ENCODE data around the gene TMEM183A. TPM values are rescaled to one million over a fixed set of nuclear protein-coding genes. Genes with fewer than 3 reads are reported as not detected.

TMEM183A gene
- total and polyA plus RNA-seq, 10 of the 15 experiments (the other 5 are each of a cell fraction or from before 2014, with no cell fraction given) = 12.3 to 103 (median 66.3) TPM

GRCh38 chr1:202968895-202969295 lies 38.3 kb upstream of the TMEM183A start (continued):
- TF ChIP-seq CREM (IDR thresholded peaks at IDR 0.05; ENCODE audit: low read depth) (no peak), IKZF1 (conservative IDR thresholded peaks at IDR 0.05) (0 out of 2 replicates have a peak, but pooled peaks have one; percentile 19), SMC3 (IDR thresholded peaks at IDR 0.05; ENCODE audit: borderline replicate concordance, low read length) (peak; percentile 47; the same call in 1 of the 2 replicates), JUNB (IDR thresholded peaks at IDR 0.05) (no peak), LARP7 (IDR thresholded peaks at IDR 0.05) (no peak), ZSCAN29 (IDR thresholded peaks at IDR 0.05) (no peak), SPI1 (IDR thresholded peaks at IDR 0.05; ENCODE audit: borderline replicate concordance, insufficient read depth, low read depth, low read length) (peak; percentile 46; the same call in 1 of the 2 replicates), BMI1 (IDR thresholded peaks at IDR 0.05; ENCODE audit: borderline replicate concordance) (no peak)

GRCh38 chr1:202972046-202972445 lies 35.1 kb upstream of the TMEM183A start:
- Histone ChIP-seq H3K9ac (ENCODE audit: control insufficient read depth, insufficient read depth, low read length) (no peak overlapping the region), H4K20me1 (ENCODE audit: control insufficient read depth, insufficient read depth) (no peaks in the 10 kb centered on the region), H3K27me3 (replicated peaks in 1 of 2; ENCODE audit: control insufficient read depth in 2 of 2, insufficient read depth in 2 of 2, low read length in 1 of 2) (peaks cover 1 to 4% of the 10 kb centered on the region in 2 experiments; a peak in 2 of 4 replicates), H3K79me2 (ENCODE audit: control insufficient read depth, insufficient read depth, low read length) (no peaks in the 10 kb centered on the region), H3K9me3 (replicated peaks; ENCODE audit: control insufficient read depth, insufficient read depth, low read length) (no peaks in the 10 kb centered on the region), H3K36me3 (ENCODE audit: control insufficient read depth in 2 of 2, insufficient read depth in 2 of 2, low read length in 1 of 2) (no peaks in the 10 kb centered on the region), H3K4me1 (ENCODE audit: control insufficient read depth, insufficient read depth, low read length) (peaks cover 16% of the 10 kb centered on the region), H3K4me2 (ENCODE audit: control insufficient read depth, insufficient read depth) (no peak overlapping the region), H2AFZ (ENCODE audit: control insufficient read depth, low read depth, low read length) (no peak overlapping the region), H3K27ac (ENCODE audit: control insufficient read depth, insufficient read depth) (no peak overlapping the region), H3K4me3 (no peak overlapping the region)
- ChIA-PET POLR2A (no interaction called here), SMC1A (ENCODE audit: uncharacterized antibody, unreplicated experiment) (no interaction called here), CTCF (interaction anchor here (2.2 kb wide), 1 partner anchor 28 kb away, joined by 9 read pairs; no protein-coding TSS in a partner anchor), RAD21 (ENCODE audit: unreplicated experiment) (no interaction called here)
- DNase-seq (ENCODE audit: low read depth, low spot score) (no peak), ATAC-seq (no peak), FAIRE-seq (no peak)
- TF ChIP-seq NR2F1 (conservative IDR thresholded peaks at IDR 0.05) (no peak), USF2 (IDR thresholded peaks at IDR 0.05; ENCODE audit: borderline replicate concordance, low read depth, low read length) (no peak)
- no TSS peak for BruUV-seq (replicated peaks)
- intact Hi-C loops (cut with micrococcal nuclease; ENCODE audit: unreplicated experiment) = no loop called here
- 46% methylated on average over 4 of the region's 4 CpGs for WGBS (ENCODE audit: insufficient coverage, insufficient replicate concordance, low lambda C conversion rate, missing lambda C conversion rate)
- in situ Hi-C loops (cut with MboI) = no loop called here

All from GM12878 (cell line).